Liver (tissue), 9 donors: ENCODE results near the gene ACIN1. TPM values are rescaled to one million over a fixed set of nuclear protein-coding genes. Genes with fewer than 3 reads are reported as not detected.

Experiments used
- DNase-seq: peaks from one replicate; pipeline ENCODE4 v3.0.0-alpha.2; 2017; ENCODE audit warnings: low spot score
- H3K27ac ChIP-seq, 2 donors: one replicate each; pipeline ENCODE4 v1.7.0; 2013; ENCODE audit warnings: inconsistent platforms in 2 of 2, low read length in 2 of 2, control low read depth in 1 of 2, low read depth in 1 of 2, mild to moderate bottlenecking in 1 of 2
- H3K27me3 ChIP-seq, 4 donors: one replicate each; pipeline versions ENCODE4 v1.6.1 to v1.7.0; 2013; ENCODE audit warnings: low read length in 3 of 4, inconsistent platforms in 1 of 4, mild to moderate bottlenecking in 1 of 4, moderate library complexity in 1 of 4; ENCODE audit not compliant: control insufficient read depth in 4 of 4, insufficient read depth in 4 of 4
- H3K36me3 ChIP-seq, 4 donors: one replicate each; pipeline versions ENCODE4 v1.6.1 to v1.7.0; 2013; ENCODE audit warnings: low read length in 3 of 4, mild to moderate bottlenecking in 3 of 4, low read depth in 1 of 4, moderate library complexity in 1 of 4; ENCODE audit not compliant: control insufficient read depth in 4 of 4, insufficient read depth in 3 of 4
- H3K4me1 ChIP-seq, 4 donors: one replicate each; pipeline versions ENCODE4 v1.6.1 to v1.7.0; 2013; ENCODE audit warnings: low read length in 3 of 4, mild to moderate bottlenecking in 3 of 4, moderate library complexity in 1 of 4; ENCODE audit not compliant: control insufficient read depth in 4 of 4, insufficient read depth in 4 of 4
- H3K4me3 ChIP-seq, 3 donors: one replicate each; pipeline versions ENCODE4 v1.6.1 to v1.7.0; 2013; ENCODE audit warnings: low read length in 3 of 3, control low read depth in 1 of 3, low read depth in 1 of 3, mild to moderate bottlenecking in 1 of 3
- H3K9ac ChIP-seq, 2 donors: one replicate each; pipeline ENCODE4 v1.7.0; 2013; ENCODE audit warnings: low read length in 2 of 2, mild to moderate bottlenecking in 2 of 2, moderate library complexity in 2 of 2, control low read depth in 1 of 2, low read depth in 1 of 2
- H3K9me3 ChIP-seq, 4 donors: one replicate each; pipeline versions ENCODE4 v1.6.1 to v1.7.0; 2013; ENCODE audit warnings: low read length in 3 of 4; ENCODE audit not compliant: control insufficient read depth in 4 of 4
- ATF3 ChIP-seq: IDR thresholded peaks from 2 replicates; pipeline ENCODE4 v1.6.1; 2016; ENCODE audit warnings: antibody characterized with exemption
- CTCF ChIP-seq: fragments of 150-350 bp; IDR thresholded peaks from 2 replicates; pipeline ENCODE4 v1.5.1; 2017; ENCODE audit warnings: improper control_type of control experiment, low read depth, low read length; ENCODE audit not compliant: missing input control
- EGR1 ChIP-seq, 2 donors: IDR thresholded peaks; 2 replicates each; pipeline ENCODE4 v1.6.1; 2016 to 2018; ENCODE audit warnings: antibody characterized with exemption in 2 of 2, low read depth in 2 of 2
- FOXA1 ChIP-seq: IDR thresholded peaks from 2 replicates; pipeline ENCODE4 v1.6.1; 2016; ENCODE audit warnings: antibody characterized with exemption
- FOXA2 ChIP-seq: IDR thresholded peaks from 2 replicates; pipeline ENCODE4 v1.6.1; 2016; ENCODE audit warnings: antibody characterized with exemption
- GABPA ChIP-seq, 2 donors: IDR thresholded peaks in 1 of 2; conservative IDR thresholded peaks in 1 of 2; 2 replicates each; pipeline ENCODE4 v1.6.1; 2016; ENCODE audit warnings: antibody characterized with exemption in 2 of 2, mild to moderate bottlenecking in 1 of 2, moderate library complexity in 1 of 2
- HNF4A ChIP-seq, 2 donors: conservative IDR thresholded peaks; 2 replicates each; pipeline ENCODE4 v1.6.1; 2016; ENCODE audit warnings: antibody characterized with exemption in 2 of 2, mild to moderate bottlenecking in 2 of 2
- HNF4G ChIP-seq: IDR thresholded peaks from 2 replicates; pipeline ENCODE4 v1.6.1; 2016; ENCODE audit warnings: antibody characterized with exemption
- JUND ChIP-seq, 2 donors: IDR thresholded peaks; 2 replicates each; pipeline ENCODE4 v1.6.1; 2016; ENCODE audit warnings: antibody characterized with exemption in 2 of 2
- MAX ChIP-seq: IDR thresholded peaks from 2 replicates; pipeline ENCODE4 v1.6.1; 2016; ENCODE audit warnings: antibody characterized with exemption
- NR2F2 ChIP-seq: IDR thresholded peaks from 2 replicates; pipeline ENCODE4 v1.6.1; 2016; ENCODE audit warnings: antibody characterized with exemption
- RAD21 ChIP-seq, 2 donors: IDR thresholded peaks; 2 replicates each; pipeline ENCODE4 v1.6.1; 2016; ENCODE audit warnings: antibody characterized with exemption in 2 of 2, mild to moderate bottlenecking in 2 of 2
- REST ChIP-seq: IDR thresholded peaks from 2 replicates; pipeline ENCODE4 v1.6.1; 2016; ENCODE audit warnings: antibody characterized with exemption, mild to moderate bottlenecking
- RXRA ChIP-seq, 2 donors: IDR thresholded peaks; 2 replicates each; pipeline ENCODE4 v1.6.1; 2017 to 2018; ENCODE audit warnings: antibody characterized with exemption in 2 of 2, mild to moderate bottlenecking in 1 of 2
- SP1 ChIP-seq: IDR thresholded peaks from 2 replicates; pipeline ENCODE4 v1.6.1; 2018; ENCODE audit warnings: antibody characterized with exemption, mild to moderate bottlenecking
- TAF1 ChIP-seq: conservative IDR thresholded peaks from 2 replicates; pipeline ENCODE4 v1.6.1; 2016; ENCODE audit warnings: antibody characterized with exemption, mild to moderate bottlenecking
- YY1 ChIP-seq: IDR thresholded peaks from 2 replicates; pipeline ENCODE4 v1.6.1; 2016; ENCODE audit warnings: antibody characterized with exemption, mild to moderate bottlenecking
- ZBTB33 ChIP-seq: IDR thresholded peaks from 2 replicates; pipeline ENCODE4 v1.6.1; 2016; ENCODE audit warnings: antibody characterized with exemption
- WGBS: extraction: QIAGEN DNeasy Blood & Tissue Kit; methylation state at CpG from one replicate; pipeline ENCODE4 v1.1.7; 2013; 5-methylcytosine and 5-hydroxymethylcytosine counted together
- polyA plus RNA-seq, 2 donors: library from polyadenylated mRNA; stranded (reverse) in 1 of 2; unstranded in 1 of 2; fragments of 200-250 nt in 1 of 2; fragments of >200 nt in 1 of 2; fragmentation: Nextera tagmentation in 1 of 2; extraction: Ambion mirVana in 1 of 2; gene quantifications; one replicate each; pipeline versions ENCODE4 v1.2.1 to v1.2.3, GENCODE V29; 2013 to 2015
- total RNA-seq, 2 donors: library from RNA; depleted of rRNA; stranded (reverse); fragments of >200 nt; gene quantifications; one replicate each; pipeline ENCODE4 v1.2.3, GENCODE V29; 2014
- donor health status: healthy.
- donor health status: healthy.
- donor health status: healthy.
- donor health status: healthy.
- donor health status: healthy.

ACIN1 gene
- total and polyA plus RNA-seq, 4 donors = 8.1 to 50.6 (median 37.1) TPM

GRCh38 chr14:23127861-23128260, 32.9 kb upstream of the ACIN1 start:
- no peak overlapping the region for H3K4me3 ChIP-seq
- H3K27me3 ChIP-seq = no peaks in the 10 kb centered on the region
- 82% methylated on average over 3 of the region's 3 CpGs for WGBS
- no peak overlapping the region for H3K27ac ChIP-seq
- TF ChIP-seq MAX (no peak), YY1 (no peak), JUND (IDR thresholded peaks at IDR 0.05) (no peak), FOXA1 (no peak), ZBTB33 (no peak), RAD21 (IDR thresholded peaks at IDR 0.05) (no peak), GABPA (IDR thresholded peaks at IDR 0.05 in 1 of 2, conservative IDR thresholded peaks at IDR 0.05 in 1 of 2) (no peak), NR2F2 (no peak), TAF1 (no peak), EGR1 (IDR thresholded peaks at IDR 0.05; ENCODE audit: low read depth in 2 of 2) (no peak), HNF4A (conservative IDR thresholded peaks at IDR 0.05) (no peak), ATF3 (no peak), RXRA (IDR thresholded peaks at IDR 0.05) (no peak), FOXA2 (no peak), REST (no peak), SP1 (no peak), CTCF (no peak), HNF4G (no peak)
- H3K9ac ChIP-seq = no peak overlapping the region
- H3K36me3 ChIP-seq = no peaks in the 10 kb centered on the region
- peaks cover 0 to 4% (median 0%) of the 10 kb centered on the region in 4 donors for H3K4me1 ChIP-seq
- no peak for DNase-seq
- H3K9me3 ChIP-seq = no peaks in the 10 kb centered on the region
